ENCODE measurements around the gene XPO4.

The XPO4 gene

GRCh38 chr13:20911037-20911436, 8.5 kb upstream of the XPO4 start:
- DNase-seq: no peak
- Histone ChIP-seq H3K36me3 (no peaks in the 10 kb centered on the region), H3K4me3 (ENCODE audit: low read depth, low read length) (no peak overlapping the region), H3K9me3 (peaks cover 4% of the 10 kb centered on the region; the same call in 1 of the 2 replicates), H3K4me1 (no peaks in the 10 kb centered on the region), H3K27me3 (no peaks in the 10 kb centered on the region; the same call in none of the 2 replicates)
- TF ChIP-seq, protein P1, sequence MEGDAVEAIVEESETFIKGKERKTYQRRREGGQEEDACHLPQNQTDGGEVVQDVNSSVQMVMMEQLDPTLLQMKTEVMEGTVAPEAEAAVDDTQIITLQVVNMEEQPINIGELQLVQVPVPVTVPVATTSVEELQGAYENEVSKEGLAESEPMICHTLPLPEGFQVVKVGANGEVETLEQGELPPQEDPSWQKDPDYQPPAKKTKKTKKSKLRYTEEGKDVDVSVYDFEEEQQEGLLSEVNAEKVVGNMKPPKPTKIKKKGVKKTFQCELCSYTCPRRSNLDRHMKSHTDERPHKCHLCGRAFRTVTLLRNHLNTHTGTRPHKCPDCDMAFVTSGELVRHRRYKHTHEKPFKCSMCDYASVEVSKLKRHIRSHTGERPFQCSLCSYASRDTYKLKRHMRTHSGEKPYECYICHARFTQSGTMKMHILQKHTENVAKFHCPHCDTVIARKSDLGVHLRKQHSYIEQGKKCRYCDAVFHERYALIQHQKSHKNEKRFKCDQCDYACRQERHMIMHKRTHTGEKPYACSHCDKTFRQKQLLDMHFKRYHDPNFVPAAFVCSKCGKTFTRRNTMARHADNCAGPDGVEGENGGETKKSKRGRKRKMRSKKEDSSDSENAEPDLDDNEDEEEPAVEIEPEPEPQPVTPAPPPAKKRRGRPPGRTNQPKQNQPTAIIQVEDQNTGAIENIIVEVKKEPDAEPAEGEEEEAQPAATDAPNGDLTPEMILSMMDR (IDR thresholded peaks at IDR 0.05; ENCODE audit: low read depth, low read length): no peak

GRCh38 chr13:20908714-20909497, 6.4 kb upstream of the XPO4 start:
- Histone ChIP-seq H3K4me3 (ENCODE audit: low read depth, low read length) (no peak overlapping the region), H3K27me3 (no peaks in the 10 kb centered on the region; the same call in none of the 2 replicates), H3K36me3 (no peaks in the 10 kb centered on the region), H3K9me3 (peaks cover 4% of the 10 kb centered on the region; the same call in 1 of the 2 replicates), H3K4me1 (no peaks in the 10 kb centered on the region)
- DNase-seq: no peak
- TF ChIP-seq, protein P1 (IDR thresholded peaks at IDR 0.05; ENCODE audit: low read depth, low read length): no peak

GRCh38 chr13:20904908-20905307, 2.4 kb upstream of the XPO4 start:
- Histone ChIP-seq H3K9me3 (no peaks in the 10 kb centered on the region), H3K27me3 (no peaks in the 10 kb centered on the region; the same call in 1 of the 2 replicates), H3K4me1 (no peaks in the 10 kb centered on the region; the same call in 1 of the 2 replicates), H3K4me3 (ENCODE audit: low read depth, low read length) (no peak overlapping the region), H3K36me3 (peaks cover 7% of the 10 kb centered on the region)
- DNase-seq: no peak
- TF ChIP-seq, protein P1 (IDR thresholded peaks at IDR 0.05; ENCODE audit: low read depth, low read length): no peak

GRCh38 chr13:20903164-20903475, 574 bp upstream of the XPO4 start:
- H3K4me1 ChIP-seq: no peaks in the 10 kb centered on the region; the same call in 1 of the 2 replicates
- no peak for DNase-seq
- TF ChIP-seq, protein P1 (IDR thresholded peaks at IDR 0.05; ENCODE audit: low read depth, low read length): no peak

DNA sequence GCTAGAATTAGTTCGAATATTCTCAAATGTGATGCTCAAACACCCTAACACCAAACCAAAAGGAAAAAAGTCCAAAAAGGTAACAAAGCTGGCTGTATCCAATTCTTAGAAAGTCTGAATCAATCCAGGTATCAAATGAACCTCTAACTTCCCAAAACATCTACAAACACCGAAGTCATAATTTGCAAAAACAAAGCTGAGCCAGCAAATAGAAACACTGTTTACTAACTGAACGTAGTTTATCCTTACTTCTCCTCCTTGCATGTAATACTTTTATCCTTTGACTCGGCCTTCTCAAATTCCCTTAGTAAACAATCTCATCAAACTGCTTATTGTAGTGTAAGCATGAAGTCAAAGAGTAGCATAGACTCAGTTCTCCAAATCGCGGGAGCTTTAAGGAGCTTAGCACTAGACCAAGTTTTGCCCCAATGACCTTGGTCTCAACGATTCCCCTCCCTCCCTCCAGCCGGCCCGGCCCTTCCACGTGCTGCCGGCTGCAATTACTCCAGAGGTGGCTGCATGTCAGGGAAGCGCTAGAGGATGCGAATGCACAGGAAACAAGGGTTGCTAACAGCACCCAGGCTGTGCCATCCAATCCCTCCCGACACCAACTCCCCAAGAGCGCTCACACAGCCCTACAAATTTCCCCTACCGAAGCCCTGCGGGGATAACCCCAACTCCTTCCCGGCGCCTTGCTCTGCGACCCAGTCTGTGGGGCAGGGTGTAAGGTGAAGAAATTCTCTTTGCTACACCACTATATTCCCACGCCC, 693 bp downstream of the XPO4 start:
- Histone ChIP-seq H3K27me3 (no peaks in the 10 kb centered on the region), H3K36me3 (peaks cover 15% of the 10 kb centered on the region), H3K4me1 (no peaks in the 10 kb centered on the region; the same call in 1 of the 2 replicates), H3K9me3 (no peaks in the 10 kb centered on the region), H3K4me3 (ENCODE audit: low read depth, low read length) (peak overlapping the region; percentile 99)
- TF ChIP-seq, protein P1 (IDR thresholded peaks at IDR 0.05; ENCODE audit: low read depth, low read length): no peak
- DNase-seq: peak; percentile 68

More at GRCh38 chr13:20903164-20903475, 574 bp upstream of the XPO4 start:
- Histone ChIP-seq H3K27me3 (no peaks in the 10 kb centered on the region; the same call in 1 of the 2 replicates), H3K4me3 (ENCODE audit: low read depth, low read length) (peak overlapping the region; percentile 60), H3K9me3 (no peaks in the 10 kb centered on the region), H3K36me3 (peaks cover 15% of the 10 kb centered on the region)
